ENCODE results near the gene PRKCG. TPM values are rescaled to one million over a fixed set of nuclear protein-coding genes. Genes with fewer than 3 reads are reported as not detected.

PRKCG gene
- total and polyA plus RNA-seq, 3 experiments from 2014 or later = not detected

GRCh38 chr19:53873773-53874605 lies 8.0 kb upstream of the PRKCG start:
- H3K4me1 Mint-ChIP-seq = peaks cover 69 to 78% (median 76%) of the 10 kb centered on the region in 3 donors
- POLR2A ChIA-PET = interaction anchor here (0.6 to 1.0 kb wide), 4 partner anchors 8 to 453 kb away, joined by 3 to 8 read pairs (median 4); partner anchors contain the start of gene CNOT3
- Histone ChIP-seq H3K36me3 (ENCODE audit: insufficient read depth, low read length) (peaks cover 12% of the 10 kb centered on the region), H3K27me3 (ENCODE audit: insufficient read depth, low read length, poor library complexity, severe bottlenecking) (peaks cover 3% of the 10 kb centered on the region), H3K27ac (ENCODE audit: low read depth, low read length) (no peak overlapping the region), H3K4me1 (ENCODE audit: insufficient read depth, low read length) (peaks cover 65% of the 10 kb centered on the region), H3K4me3 (ENCODE audit: low read length) (no peak overlapping the region), H3K9me3 (ENCODE audit: low read length) (no peaks in the 10 kb centered on the region)
- peak in 3 of 5 donors; percentile 42 to 59 (median 55) for DNase-seq
- peaks cover 19 to 55% (median 21%) of the 10 kb centered on the region in 3 donors for H3K36me3 Mint-ChIP-seq
- CTCF ChIA-PET = interaction anchor here (0.7 to 1.3 kb wide), 2 partner anchors 8 kb away, joined by 3 read pairs; partner anchors contain the start of gene PRKCG
- H3K9me3 Mint-ChIP-seq = peaks cover 0 to 4% (median 0%) of the 10 kb centered on the region in 5 donors
- H3K4me3 Mint-ChIP-seq = peak overlapping the region; percentile 47 to 80 (median 69)
- H3K27ac Mint-ChIP-seq = peak overlapping the region in 7 of 8 donors; percentile 11 to 98 (median 88)
- H3K27me3 Mint-ChIP-seq = peaks cover 3 to 27% of the 10 kb centered on the region in 2 donors

- H3K36me3 Mint-ChIP-seq = peaks cover 19 to 51% (median 21%) of the 10 kb centered on the region in 3 donors
- no peak for DNase-seq
- peak overlapping the region; percentile 47 to 80 (median 69) for H3K4me3 Mint-ChIP-seq
- Histone ChIP-seq H3K9me3 (ENCODE audit: low read length) (no peaks in the 10 kb centered on the region), H3K27me3 (ENCODE audit: insufficient read depth, low read length, poor library complexity, severe bottlenecking) (peaks cover 9% of the 10 kb centered on the region), H3K4me1 (ENCODE audit: insufficient read depth, low read length) (peaks cover 70% of the 10 kb centered on the region), H3K36me3 (ENCODE audit: insufficient read depth, low read length) (peaks cover 12% of the 10 kb centered on the region), H3K27ac (ENCODE audit: low read depth, low read length) (peak overlapping the region; percentile 24), H3K4me3 (ENCODE audit: low read length) (no peak overlapping the region)
- H3K27ac Mint-ChIP-seq = peak overlapping the region in 7 of 8 donors; percentile 11 to 98 (median 88)
- peaks cover 0 to 4% (median 0%) of the 10 kb centered on the region in 5 donors for H3K9me3 Mint-ChIP-seq
- ChIA-PET CTCF (interaction anchor here (0.7 to 1.3 kb wide), 2 partner anchors 7 to 9 kb away, joined by 3 read pairs; partner anchors contain the start of gene PRKCG), POLR2A (interaction anchor here (0.6 to 1.0 kb wide), 3 partner anchors 8 to 263 kb away, joined by 3 to 8 read pairs (median 3); partner anchors contain the start of gene CNOT3)
- peaks cover 4 to 25% of the 10 kb centered on the region in 2 donors for H3K27me3 Mint-ChIP-seq
- H3K4me1 Mint-ChIP-seq = peaks cover 69 to 78% (median 75%) of the 10 kb centered on the region in 3 donors
These were observed 7.4 kb upstream of the PRKCG start for GRCh38 chr19:53874606-53874990.

- H3K4me1 Mint-ChIP-seq = peaks cover 64 to 73% (median 69%) of the 10 kb centered on the region in 3 donors
- Histone ChIP-seq H3K4me1 (ENCODE audit: insufficient read depth, low read length) (peaks cover 74% of the 10 kb centered on the region), H3K27me3 (ENCODE audit: insufficient read depth, low read length, poor library complexity, severe bottlenecking) (peaks cover 21% of the 10 kb centered on the region), H3K27ac (ENCODE audit: low read depth, low read length) (no peak overlapping the region), H3K36me3 (ENCODE audit: insufficient read depth, low read length) (peaks cover 12% of the 10 kb centered on the region), H3K4me3 (ENCODE audit: low read length) (no peak overlapping the region), H3K9me3 (ENCODE audit: low read length) (no peaks in the 10 kb centered on the region)
- peak overlapping the region in 6 of 7 donors; percentile 16 to 82 (median 51) for H3K4me3 Mint-ChIP-seq
- peaks cover 19 to 46% (median 21%) of the 10 kb centered on the region in 3 donors for H3K36me3 Mint-ChIP-seq
- H3K9me3 Mint-ChIP-seq = peaks cover 0 to 4% (median 0%) of the 10 kb centered on the region in 5 donors
- H3K27ac Mint-ChIP-seq = peak overlapping the region in 7 of 8 donors; percentile 57 to 98 (median 83)
- POLR2A ChIA-PET = interaction anchor here (0.6 to 2.3 kb wide), 2 partner anchors 9 to 355 kb away, joined by 3 to 13 read pairs; partner anchors contain the start of gene MYADM
- CTCF ChIA-PET = interaction anchor here (1.5 to 1.8 kb wide), 3 partner anchors 8 to 22 kb away, joined by 5 to 6 read pairs (median 5); partner anchors contain the start of gene MYADM
- no peak for DNase-seq
- peaks cover 4 to 22% of the 10 kb centered on the region in 2 donors for H3K27me3 Mint-ChIP-seq
These were observed 6.2 kb upstream of the PRKCG start for GRCh38 chr19:53875602-53876325.

GRCh38 chr19:53876651-53877224 lies 5.3 kb upstream of the PRKCG start:
- H3K4me1 Mint-ChIP-seq = peaks cover 56 to 63% (median 59%) of the 10 kb centered on the region in 3 donors
- peaks cover 75% of the 10 kb centered on the region for H3K4me1 ChIP-seq (ENCODE audit: insufficient read depth, low read length)
- H3K27ac Mint-ChIP-seq = peak overlapping the region in 7 of 8 donors; percentile 44 to 88 (median 65)

GRCh38 chr19:53877361-53877766 lies 4.6 kb upstream of the PRKCG start:
- H3K9me3 ChIP-seq (ENCODE audit: low read length) = no peaks in the 10 kb centered on the region
- no peak overlapping the region for H3K27ac ChIP-seq (ENCODE audit: low read depth, low read length)
- peaks cover 29% of the 10 kb centered on the region for H3K27me3 ChIP-seq (ENCODE audit: insufficient read depth, low read length, poor library complexity, severe bottlenecking)
- Mint-ChIP-seq H3K9me3 (peaks cover 0 to 4% (median 0%) of the 10 kb centered on the region in 5 donors), H3K4me1 (peaks cover 56 to 62% (median 59%) of the 10 kb centered on the region in 3 donors), H3K27ac (peak overlapping the region in 7 of 8 donors; percentile 44 to 88 (median 86)), H3K27me3 (peaks cover 4 to 15% of the 10 kb centered on the region in 2 donors), H3K36me3 (peaks cover 14 to 39% (median 21%) of the 10 kb centered on the region in 3 donors), H3K4me3 (peak overlapping the region; percentile 13 to 65 (median 51))
- CTCF ChIA-PET = interaction anchor here (1.5 to 2.0 kb wide), 4 partner anchors 10 to 24 kb away, joined by 5 to 7 read pairs (median 6); partner anchors contain the start of gene MYADM
- DNase-seq = peak in 2 of 5 donors; percentile 47 to 75
- H3K4me3 ChIP-seq (ENCODE audit: low read length) = peak overlapping the region; percentile 1
- POLR2A ChIA-PET = interaction anchor here (2.3 kb wide), 1 partner anchor 10 kb away, joined by 13 read pairs; the partner anchor contains the start of gene MYADM
- peaks cover 12% of the 10 kb centered on the region for H3K36me3 ChIP-seq (ENCODE audit: insufficient read depth, low read length)
- peaks cover 81% of the 10 kb centered on the region for H3K4me1 ChIP-seq (ENCODE audit: insufficient read depth, low read length)

More at GRCh38 chr19:53876651-53877224, 5.3 kb upstream of the PRKCG start:
- Histone ChIP-seq H3K36me3 (ENCODE audit: insufficient read depth, low read length) (peaks cover 12% of the 10 kb centered on the region), H3K4me3 (ENCODE audit: low read length) (peak overlapping the region; percentile 1), H3K27me3 (ENCODE audit: insufficient read depth, low read length, poor library complexity, severe bottlenecking) (peaks cover 27% of the 10 kb centered on the region), H3K9me3 (ENCODE audit: low read length) (no peaks in the 10 kb centered on the region), H3K27ac (ENCODE audit: low read depth, low read length) (no peak overlapping the region)
- POLR2A ChIA-PET = interaction anchor here (0.6 to 2.3 kb wide), 4 partner anchors 10 to 602 kb away, joined by 3 to 13 read pairs (median 4); partner anchors contain the start of gene MYADM
- Mint-ChIP-seq H3K27me3 (peaks cover 4 to 15% of the 10 kb centered on the region in 2 donors), H3K4me3 (peak overlapping the region in 6 of 7 donors; percentile 20 to 67 (median 54)), H3K36me3 (peaks cover 14 to 39% (median 21%) of the 10 kb centered on the region in 3 donors), H3K9me3 (peaks cover 0 to 4% (median 0%) of the 10 kb centered on the region in 5 donors)
- no peak for DNase-seq
- CTCF ChIA-PET = interaction anchor here (1.5 to 1.8 kb wide), 3 partner anchors 9 to 23 kb away, joined by 5 to 6 read pairs (median 5); partner anchors contain the start of gene MYADM

- H3K27me3 ChIP-seq (ENCODE audit: insufficient read depth, low read length, poor library complexity, severe bottlenecking) = peaks cover 37% of the 10 kb centered on the region
- H3K4me3 Mint-ChIP-seq = peak overlapping the region in 1 of 7 donors; percentile 80
- H3K36me3 Mint-ChIP-seq = peaks cover 12 to 27% (median 16%) of the 10 kb centered on the region in 3 donors
- CTCF ChIA-PET = interaction anchor here (1.0 to 2.0 kb wide), 2 partner anchors 8 to 11 kb away, joined by 3 to 7 read pairs; partner anchors contain the start of gene MYADM
- peaks cover 52 to 59% (median 56%) of the 10 kb centered on the region in 3 donors for H3K4me1 Mint-ChIP-seq
- H3K27ac ChIP-seq (ENCODE audit: low read depth, low read length) = no peak overlapping the region
- H3K27ac Mint-ChIP-seq = peak overlapping the region in 2 of 8 donors; percentile 28 to 43
- peaks cover 12 to 21% of the 10 kb centered on the region in 2 donors for H3K27me3 Mint-ChIP-seq
- H3K9me3 Mint-ChIP-seq = peaks cover 0 to 4% (median 0%) of the 10 kb centered on the region in 5 donors
- H3K9me3 ChIP-seq (ENCODE audit: low read length) = no peaks in the 10 kb centered on the region
- H3K4me3 ChIP-seq (ENCODE audit: low read length) = peak overlapping the region; percentile 74
- peaks cover 7% of the 10 kb centered on the region for H3K36me3 ChIP-seq (ENCODE audit: insufficient read depth, low read length)
- DNase-seq = no peak
- peaks cover 76% of the 10 kb centered on the region for H3K4me1 ChIP-seq (ENCODE audit: insufficient read depth, low read length)
- POLR2A ChIA-PET = interaction anchor here (1.6 kb wide), 1 partner anchor 11 kb away, joined by 14 read pairs; the partner anchor contains the start of gene MYADM
These were observed 3.2 kb upstream of the PRKCG start for GRCh38 chr19:53878776-53879139.

Measured in CD8-positive, alpha-beta memory T cell (primary cell).